ENCODE data around the gene TOM1L2.
"Not testable (repeated sequence)": the region's sequence is repeated elsewhere in the genome, so short reads cannot be mapped to it uniquely, and the experiment has no call there.

TOM1L2 gene

DNA sequence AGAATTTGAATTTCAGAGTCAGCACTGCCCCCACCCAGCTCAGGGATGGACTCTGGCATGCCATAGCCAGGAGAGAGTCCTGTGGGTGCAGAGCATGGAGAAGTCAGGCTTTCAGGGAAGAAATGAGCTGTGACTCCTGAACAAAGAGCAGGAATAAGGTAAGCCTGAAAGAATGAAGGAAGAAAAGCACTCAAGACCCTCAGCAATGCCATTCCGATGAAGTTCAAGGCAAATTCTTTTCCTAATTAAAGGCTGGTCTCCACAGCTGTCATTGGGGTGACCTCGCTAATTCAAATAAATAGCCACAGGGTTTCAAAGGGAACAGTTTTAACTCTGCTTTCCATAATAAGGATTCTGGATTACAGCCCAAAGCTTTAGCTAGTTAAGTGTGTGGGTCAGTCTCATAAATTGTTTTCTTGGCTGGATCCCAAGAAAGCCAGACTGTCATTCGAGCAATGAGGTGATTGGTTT lies 31.7 kb downstream of the TOM1L2 start:
- DNase-seq, result no peak

DNA sequence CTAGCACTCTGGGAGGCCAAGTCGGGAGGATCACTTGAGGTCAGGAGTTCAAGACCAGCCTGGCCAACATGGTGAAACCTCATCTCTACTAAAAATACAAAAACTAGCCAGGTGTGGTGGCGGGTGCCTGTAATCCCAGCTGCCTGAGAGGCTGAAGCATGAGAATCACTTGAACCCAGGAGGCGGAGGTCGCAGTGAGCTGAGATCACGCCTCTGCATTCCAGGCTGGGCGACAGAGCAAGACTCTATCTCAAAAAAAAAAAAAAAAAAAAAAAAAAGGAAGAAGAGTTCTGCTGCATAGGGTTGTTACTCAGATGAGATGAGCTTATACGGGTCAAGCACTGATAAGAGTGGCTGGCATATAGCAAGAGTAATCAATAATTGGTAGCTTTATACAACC lies 32.3 kb downstream of the TOM1L2 start:
- DNase-seq, result not testable (repeated sequence)

DNA sequence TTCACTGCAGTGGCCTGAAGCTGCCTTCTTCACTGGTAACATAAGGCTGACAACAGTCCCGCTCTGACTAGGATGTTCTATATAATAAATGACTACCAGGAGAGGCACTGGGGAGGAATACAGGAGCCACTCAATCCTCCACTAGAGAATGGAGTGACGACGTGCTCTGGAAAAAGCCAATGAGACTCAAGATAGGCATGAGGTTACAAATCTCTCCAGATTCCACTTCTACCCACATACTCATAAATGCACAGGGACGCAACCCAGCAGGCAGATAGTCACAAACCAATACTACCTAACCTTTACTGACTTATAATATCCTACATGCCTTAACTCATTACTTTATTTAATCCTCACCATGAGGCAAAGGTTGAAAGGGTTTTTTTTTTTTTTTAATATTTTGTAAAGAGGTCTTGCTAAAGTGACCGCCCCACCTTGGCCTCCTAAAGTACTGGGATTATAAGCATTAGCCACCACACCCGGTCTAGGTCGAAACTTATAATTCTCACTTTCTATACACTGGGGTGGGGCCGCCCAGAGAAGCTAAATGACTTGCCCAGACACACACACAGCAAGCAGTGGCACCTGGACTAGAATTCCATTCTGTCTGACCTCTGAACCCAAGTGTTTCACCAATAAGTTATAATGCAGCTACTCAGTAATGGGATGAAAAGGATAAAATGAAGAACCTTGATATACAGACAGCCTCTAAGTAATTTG lies 33.7 kb downstream of the TOM1L2 start:
- DNase-seq, result no peak

DNA sequence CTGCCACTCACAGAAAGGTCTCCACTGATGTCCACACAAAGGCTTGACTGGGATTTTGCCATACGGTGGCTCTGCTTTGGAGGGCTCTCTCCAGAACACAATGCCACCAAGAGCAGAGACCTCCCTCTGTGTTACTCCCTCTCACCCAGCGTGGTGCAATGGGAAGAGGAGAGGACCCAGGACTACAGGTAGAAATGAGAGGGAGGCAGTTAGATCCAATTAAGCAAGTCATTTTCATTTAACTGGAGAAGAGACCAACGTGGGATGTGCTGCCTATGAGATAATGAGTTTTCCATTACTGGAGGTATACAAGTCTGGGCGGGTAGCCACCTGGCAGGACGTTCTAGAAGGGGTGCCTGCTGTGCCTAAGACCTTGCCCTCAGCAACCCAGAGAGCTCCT lies 34.2 kb downstream of the TOM1L2 start:
- DNase-seq, result no peak

DNA sequence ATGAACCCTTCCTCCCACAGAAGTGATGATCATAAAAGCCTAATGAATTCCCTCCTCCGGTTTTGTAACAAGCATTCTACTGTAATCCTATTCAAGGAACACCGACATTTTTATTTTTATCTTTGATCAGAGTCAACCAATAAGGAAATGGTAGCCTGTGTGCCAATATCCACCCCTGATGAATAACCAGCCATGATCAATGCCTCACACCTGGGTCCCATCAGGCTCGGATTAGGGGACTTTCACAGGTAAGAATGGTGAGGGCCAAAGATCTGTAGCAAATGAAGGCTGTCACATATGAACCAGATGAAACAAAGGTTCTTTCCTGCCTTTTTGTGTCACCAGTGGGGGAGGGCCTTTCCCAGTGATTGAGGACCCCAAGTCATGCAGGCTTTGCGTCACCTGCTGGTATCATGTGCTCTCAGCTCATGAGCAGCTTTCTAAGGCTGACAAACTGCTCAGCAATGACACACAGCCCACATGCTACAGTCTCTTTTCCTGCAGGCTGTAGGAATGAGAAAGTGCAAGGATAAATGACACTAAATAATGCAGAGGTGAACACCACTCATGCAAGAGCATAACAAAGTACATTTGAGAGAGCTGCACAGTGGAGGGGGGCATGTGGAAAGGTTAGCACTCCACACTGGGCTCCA lies 34.9 kb downstream of the TOM1L2 start:
- no peak for DNase-seq

DNA sequence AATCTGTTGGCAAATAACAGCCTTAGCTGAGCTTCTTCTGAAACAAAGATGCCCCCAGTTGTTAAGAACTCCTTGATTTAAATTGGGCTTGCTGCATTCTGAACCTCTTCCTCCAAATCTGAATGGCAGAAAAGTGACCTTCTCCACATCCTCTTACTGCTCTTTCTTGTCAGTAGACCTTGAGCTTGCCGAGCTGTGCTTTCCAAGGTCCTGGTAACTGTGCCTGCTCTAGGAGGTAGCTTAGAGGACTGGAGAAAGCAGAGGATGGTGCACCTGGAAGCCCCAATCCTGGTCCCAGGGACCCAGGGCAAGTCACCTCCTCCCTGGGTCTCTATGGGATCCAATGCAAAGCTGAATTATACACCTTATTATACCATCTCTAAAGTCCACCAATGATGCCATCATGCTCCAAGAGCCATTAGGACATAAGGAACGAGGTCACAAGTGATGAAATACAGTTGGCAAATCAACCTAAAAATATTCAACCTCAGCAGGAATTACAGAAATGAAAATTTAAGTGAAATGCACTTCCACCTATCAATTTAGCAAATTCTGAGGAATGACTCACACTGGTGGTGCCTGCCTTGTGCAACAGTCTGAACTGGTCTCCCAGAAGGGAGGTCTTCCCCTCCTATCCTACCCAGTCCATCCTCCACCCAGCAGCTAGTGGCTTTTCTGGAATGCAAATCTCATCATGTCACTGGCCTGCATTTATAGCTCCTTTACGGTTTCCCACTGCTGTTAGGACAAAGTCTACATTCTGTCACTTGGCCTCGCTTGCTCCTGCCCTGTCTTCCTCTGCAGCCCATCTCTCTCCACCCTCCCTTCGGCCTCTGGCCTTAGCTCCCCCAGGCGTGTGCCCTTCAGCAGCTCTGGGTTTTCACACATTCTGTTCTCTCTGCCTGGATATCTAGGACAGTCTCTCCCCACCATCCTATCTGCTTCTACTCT lies 36.6 kb downstream of the TOM1L2 start:
- DNase-seq, result no peak

DNA sequence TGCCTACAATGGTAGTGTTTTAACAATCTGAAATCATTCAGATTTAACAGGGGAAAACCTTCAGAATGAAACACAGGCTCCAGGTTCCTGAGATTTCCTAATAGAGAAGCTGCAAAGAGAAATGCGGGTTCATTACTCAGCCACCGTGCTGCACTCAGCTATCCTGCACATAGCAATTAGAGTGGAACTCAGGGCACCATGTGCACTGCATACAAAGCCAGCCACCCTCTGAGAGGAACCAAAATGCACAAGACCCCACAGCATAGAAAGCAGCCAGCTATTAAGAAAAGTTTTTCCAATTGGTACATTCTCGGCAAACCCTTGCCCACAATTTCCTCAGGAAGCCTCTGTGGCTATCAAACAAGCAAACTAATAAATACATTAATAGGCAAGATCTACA lies 37.4 kb downstream of the TOM1L2 start:
- DNase-seq, result no peak

DNA sequence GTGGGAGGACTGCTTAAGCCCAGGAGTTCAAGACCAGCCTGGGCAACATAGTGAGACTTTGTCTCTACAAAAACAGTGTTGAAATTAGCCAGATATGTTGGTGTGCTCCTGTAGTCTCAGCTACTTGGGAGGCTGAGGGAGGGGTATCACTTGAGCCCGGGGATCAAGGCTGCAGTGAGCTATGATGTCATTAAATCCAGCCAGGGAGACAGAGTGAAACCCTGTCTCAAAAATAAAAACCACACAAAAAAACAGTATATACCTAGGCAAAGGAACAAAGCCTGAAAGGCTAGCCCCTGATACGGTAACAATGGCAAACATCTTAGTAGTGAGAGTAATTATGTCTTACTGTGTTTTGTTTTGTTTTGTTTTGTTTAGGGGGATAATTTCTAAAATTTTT lies 38.0 kb downstream of the TOM1L2 start:
- no peak for DNase-seq

DNA sequence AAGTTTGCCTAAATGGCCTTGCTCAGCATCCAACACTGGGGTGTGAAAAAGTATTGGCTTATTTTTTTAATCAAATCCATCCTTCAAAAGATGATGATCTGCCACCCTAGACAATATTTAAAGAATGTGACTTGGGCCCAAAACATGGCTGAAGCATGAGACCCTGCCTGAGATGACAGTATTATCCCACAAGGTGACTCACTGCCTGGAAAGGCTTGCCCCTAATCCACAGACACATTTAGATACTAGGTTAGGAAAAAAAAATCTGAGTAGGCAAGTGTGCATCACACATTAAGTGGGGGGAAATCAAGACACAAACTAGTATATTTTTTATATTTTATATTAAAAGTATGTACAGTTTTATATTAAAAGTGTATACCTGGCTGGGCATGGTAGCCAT lies 38.4 kb downstream of the TOM1L2 start:
- DNase-seq, result no peak

DNA sequence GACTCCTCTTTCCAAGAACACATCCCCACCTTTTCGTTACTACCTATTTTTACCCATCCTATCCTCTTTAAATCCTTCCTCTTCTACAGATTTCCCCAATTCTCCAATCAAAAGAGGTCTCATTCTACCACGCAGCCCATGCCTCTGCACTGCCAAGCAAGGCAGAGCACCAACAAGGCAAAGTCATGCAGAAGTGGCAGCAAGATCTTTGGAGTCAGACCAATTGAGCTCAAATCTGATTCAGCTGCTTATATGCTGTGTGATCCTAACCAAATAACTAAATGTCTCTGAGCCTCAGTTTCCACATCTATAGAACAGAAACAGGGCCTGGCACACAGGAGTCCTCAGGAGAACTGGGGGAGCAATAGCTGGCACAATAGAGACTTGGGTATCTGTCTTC lies 41.0 kb downstream of the TOM1L2 start:
- no peak for DNase-seq

DNA sequence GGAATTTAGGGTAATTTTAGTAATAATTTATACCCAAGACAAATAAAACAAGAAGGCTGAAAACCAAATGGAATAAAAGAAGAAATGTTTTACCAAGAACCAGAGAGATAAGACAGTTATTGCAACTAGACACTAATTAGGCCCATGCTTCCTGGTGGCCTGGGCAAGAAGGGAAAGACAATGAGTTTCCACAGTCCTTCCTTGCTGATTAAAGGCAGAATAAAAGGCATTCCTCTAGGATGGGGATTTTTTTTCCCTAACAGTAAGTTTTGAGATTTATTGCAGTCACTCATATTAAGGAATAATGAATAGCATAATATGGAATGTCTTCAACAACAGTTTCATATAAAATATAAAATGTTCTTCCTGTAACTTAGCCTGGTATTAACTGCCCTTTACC lies 41.5 kb downstream of the TOM1L2 start:
- DNase-seq, result no peak

DNA sequence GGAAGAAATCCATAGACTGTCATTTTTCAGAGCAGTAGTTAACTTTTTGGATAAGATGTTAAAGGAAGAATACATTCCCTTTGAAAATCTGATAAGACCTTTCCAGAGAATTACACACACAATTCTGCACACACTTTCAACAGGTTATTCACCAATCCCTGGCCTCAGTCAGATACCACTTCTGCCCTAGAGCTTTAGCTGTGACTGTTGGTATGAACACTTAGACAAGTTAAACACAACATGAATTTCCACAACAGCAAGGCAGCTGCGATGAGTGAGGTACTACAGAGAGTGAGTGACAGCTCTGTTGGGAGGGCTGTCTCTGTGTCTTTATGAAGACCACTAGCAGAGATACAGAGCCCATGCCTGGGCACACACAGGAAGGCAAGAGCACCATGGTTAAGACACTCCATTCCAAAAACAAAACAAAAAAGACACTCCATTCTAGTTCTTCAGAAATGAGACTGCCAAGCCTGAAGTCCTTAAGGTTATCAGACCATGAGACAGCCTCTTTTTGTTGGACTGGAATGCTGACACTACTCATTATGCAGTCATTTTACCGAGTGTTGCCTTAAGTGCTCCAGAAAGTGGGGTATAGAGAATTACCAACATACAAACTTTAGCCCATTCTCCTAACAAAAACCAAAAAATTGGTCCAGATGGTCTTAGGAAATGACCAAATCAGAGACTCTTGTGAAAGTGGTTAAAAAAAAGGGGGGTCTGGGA lies 42.4 kb downstream of the TOM1L2 start:
- DNase-seq, result no peak

DNA sequence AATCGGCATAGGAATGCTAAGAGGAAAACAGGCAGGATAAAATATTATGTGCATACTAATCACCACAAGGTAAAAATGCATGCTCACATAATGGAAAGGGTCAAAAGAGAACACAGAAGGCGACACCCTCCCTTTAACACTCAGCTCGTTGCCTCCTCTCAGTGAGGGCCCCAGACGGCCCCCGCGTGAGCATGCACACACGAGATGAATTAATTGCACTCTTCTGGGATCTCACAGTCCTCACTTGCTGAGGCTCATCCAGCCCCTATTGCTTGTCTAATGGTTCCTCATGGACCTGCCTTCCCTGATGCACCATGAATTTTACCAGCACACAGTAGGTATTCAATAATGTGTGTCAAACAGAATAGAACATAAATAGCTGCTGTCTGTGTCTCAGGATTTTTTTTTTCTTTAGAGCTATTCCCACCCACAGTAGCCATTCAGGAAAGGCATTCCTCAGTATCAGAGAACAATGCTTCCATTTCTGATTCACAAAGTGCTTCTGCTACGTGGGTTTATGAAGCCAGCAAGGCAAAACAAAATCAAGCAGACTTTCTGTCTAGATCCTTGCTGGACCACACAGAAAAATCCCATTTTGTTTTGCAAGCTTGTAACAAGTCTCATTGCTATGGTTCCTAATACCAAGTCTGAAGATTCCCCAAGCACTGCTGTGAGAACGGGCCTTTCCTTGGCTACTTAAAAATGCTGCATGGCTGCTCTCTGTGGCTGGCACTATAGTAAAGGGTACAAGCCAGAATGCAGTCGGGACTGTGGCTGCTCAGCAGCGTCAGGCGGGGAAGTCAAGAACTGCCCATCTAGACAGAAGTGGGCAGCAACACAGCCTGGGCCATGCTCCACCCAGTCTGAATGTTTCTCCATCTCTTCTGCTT lies 43.6 kb downstream of the TOM1L2 start:
- DNase-seq, result no peak

DNA sequence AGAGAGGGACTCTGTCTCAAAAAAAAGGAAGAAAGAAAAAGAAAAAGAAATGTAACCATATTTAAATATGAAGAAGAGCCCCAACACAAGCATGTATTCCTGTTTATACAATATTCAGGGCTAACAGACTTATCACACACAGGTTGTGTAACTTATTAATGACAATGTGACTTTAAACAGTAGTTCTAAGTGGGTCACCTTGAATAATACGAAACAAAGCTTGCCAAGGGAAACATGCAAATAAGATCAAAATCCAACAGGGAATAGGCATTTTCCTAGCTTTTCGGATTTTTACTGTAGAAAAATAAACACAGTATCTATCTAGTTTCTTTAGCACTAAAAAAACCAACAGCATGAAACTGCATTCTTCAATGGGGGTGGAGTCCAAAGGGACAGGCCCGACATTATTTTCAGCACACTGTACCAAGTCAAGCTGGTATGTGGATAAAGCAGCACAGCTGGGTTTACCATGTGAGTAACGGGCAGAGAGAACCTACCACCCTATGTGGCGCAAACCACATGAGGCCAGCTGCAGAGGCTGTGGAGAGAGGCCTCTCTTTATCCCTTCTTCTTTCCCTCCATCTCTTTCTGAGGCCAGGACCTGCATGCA lies 45.3 kb downstream of the TOM1L2 start:
- DNase-seq, result no peak

DNA sequence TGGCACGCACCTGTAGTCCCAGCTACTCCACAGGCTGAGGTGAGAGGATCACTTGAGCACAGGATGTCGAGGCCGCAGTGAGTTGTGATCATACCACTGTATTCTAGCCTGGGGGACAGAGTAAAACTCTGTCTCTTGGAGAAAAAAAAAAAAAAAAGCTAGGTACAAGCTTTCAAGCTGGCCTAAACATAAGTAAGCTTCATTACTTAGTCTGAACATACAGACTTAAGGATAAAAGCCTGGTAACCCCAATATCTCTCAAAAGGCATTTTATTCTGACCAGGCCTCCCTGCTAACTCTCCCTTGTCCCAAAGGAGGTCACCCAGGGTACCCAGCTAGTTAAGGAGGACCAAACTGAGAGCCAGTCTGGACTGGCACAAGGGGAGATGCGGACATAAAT lies 46.2 kb downstream of the TOM1L2 start:
- DNase-seq, result no peak

DNA sequence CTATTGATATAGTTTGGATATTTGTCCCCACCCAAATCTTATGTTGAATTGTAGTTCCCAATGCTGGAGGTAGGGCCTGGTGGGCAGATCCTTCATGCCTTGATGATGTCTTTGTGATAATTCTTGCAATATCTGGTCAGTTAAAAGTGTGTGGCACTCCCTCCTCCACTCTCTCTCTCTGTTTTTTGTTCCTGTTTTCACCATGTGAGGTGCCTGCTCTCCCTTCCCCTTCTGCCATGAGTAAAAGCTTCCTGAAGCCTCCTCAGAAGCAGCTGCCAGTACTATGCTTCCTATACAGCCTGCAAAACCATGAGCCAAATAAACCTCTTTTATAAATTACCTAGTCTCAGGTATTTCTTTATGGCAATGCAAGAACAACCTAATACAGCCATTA lies 47.3 kb downstream of the TOM1L2 start:
- DNase-seq, result no peak

DNA sequence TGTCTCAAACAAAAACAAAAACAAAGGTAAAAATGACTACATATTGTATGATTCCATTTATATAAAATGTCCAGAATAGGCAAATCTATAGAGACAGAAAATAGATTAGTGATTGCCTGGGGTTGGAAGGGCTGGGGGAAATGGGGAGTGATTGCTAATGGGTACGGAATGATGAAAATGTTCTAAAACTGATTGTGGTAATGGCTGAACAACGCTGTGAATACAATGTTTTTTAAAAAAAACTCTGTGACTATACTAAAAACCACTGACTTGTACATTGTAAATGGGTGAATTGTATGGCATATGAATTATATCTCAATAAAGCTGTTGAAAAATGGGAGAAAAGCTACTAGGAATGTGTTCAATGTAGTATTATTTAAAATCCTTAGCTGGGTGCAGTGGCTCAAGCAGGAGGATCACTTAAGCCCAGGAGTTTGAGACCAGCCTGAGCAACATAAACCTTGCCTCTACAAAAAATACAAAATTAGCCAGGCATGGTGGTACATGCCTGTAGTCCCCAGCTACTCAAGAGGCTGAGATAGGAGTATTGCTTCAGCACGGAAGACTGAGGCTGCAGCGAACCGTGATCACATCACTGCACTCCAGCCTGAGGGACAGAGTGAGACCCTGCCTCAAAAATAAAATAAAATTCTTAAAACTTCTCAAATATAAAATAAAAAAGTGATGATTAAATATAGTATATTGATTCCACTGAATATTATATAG lies 47.9 kb downstream of the TOM1L2 start:
- DNase-seq, result no peak

DNA sequence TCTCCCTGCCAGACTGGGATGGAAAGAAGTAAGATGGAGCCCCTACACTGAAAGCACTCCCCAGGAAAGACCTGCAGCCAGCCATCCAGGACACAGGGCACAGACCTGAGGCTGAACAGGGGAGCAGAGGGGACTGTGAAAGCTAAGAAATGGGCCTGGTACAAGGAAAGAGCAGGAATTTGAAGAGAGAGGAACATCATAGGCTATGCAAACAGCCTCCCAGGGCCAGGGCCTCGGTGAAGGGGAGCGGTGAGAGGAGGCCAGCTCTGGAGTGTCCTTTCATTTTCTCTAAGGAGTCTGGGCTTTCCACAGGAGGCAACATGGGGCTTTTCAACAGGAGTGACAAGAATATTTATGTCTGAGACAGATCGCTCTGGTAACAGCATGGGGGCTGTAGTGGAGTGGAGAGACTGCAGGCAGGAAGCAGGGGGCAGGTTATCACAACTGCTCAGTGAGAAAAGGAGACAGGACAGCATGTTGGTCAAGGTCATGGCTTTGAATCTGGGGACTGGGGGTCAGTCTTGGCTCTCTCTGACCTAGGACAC lies 50.1 kb downstream of the TOM1L2 start:
- no peak for DNase-seq

DNA sequence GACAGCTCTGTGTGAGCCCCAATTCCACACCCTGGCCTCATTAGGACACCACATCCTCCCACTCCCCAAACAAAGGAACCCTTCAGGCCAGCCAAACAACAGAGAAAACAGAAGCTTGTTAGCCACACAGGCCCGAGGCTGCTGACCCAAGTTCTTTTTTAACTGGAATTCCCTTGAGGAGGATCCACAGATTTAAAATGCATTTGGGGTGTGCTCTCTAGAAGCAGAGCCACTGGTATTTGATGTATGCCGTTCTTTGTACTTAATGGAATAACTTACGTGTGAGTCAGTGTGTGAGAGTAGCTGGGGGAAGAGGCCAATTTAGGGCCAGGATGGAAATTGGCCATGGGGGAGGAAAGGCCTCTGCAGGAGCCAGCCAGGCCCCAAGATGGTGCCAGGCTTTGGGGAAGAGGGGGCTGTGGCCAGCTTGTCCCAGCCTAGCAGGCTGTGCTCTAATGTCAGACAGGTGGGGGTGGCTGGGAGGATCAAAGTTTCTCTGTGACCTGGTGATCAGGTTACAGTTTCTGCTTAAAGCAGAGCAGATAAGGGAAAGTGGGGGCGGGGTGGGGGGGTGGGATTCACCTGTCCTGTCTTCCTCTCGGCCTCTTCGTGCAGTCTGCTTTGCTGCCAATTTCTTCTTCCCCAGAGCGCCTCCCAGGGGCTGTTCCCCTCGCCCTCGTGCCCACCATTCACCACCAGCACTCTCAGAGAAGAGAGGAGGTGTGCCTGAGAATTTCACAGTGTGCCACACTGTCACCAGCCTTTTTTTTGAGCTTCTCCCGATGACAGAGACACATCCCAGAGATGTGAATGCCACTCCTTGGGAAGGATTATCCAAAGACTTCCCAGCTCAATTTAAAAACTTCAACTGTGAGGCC lies 50.8 kb downstream of the TOM1L2 start:
- no peak for DNase-seq

All from activated CD4-positive, alpha-beta T cell treated with anti-CD3 and anti-CD28 coated beads, Interleukin-2, Interleukin-6, amounts not matched to agents 100 ng/mL and 50 ng/mL, durations not matched to agents 16 hours and 8 hours (primary cell).